ENCODE data around the gene IFRD2.

The IFRD2 gene

GRCh38 chr3:50330330-50330729 is 38.1 kb upstream of the IFRD2 start:
- H3K9me3 ChIP-seq (ENCODE audit: low read length): no peaks in the 10 kb centered on the region
- H3K27me3 ChIP-seq (ENCODE audit: insufficient read depth, low read length): no peaks in the 10 kb centered on the region
- H2AFZ ChIP-seq (ENCODE audit: low read depth, low read length): no peak overlapping the region
- no peak overlapping the region for H3K4me3 ChIP-seq (ENCODE audit: low read length)
- peaks cover 43% of the 10 kb centered on the region for H3K36me3 ChIP-seq (ENCODE audit: insufficient read depth, low read length)
- peaks cover 17% of the 10 kb centered on the region for H3K4me1 ChIP-seq (ENCODE audit: insufficient read depth, low read length)

DNA sequence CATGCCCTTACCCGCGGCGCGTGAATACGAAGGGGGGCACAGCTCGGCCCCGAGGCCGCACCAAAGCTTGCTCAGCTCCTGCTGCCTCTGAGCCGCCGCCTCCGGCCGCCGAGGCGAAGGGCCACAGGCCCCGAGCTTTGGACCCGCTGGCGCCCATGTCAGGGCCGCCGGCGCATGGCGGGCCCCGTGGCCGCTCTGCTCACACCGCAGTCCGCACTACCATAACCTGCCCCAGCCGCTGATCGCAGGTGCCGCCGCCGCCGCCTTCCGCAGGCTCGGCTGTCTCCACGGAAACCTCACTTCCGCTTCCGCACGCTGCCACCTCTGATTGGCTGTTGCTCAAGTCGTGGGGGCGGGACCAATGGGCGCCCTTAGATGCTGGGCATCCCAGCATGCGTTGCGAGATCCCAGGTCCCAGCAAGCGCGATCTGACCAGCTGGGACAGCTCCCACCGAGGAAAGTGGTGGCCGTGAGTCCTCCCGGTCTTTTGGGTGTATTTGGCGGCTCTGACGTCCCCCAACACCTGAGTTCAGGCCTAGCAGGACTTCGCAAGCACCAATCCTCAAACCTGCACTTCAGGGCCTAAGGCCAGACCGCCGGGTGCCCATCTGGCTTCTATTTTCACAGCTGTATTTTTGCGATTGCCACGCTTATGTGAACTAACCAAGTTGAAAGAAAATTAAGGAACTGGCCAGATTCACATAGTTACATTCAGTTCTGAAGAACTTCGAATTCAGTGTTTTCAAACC is 35.9 kb upstream of the IFRD2 start, which contains the start of gene TUSC2:
Gene TUSC2, minus strand, starts transcription at position 281 of the 749 bp plus-strand sequence. Its CDS starts 124 bp downstream, at position 157.
- no peaks in the 10 kb centered on the region for H3K9me3 ChIP-seq (ENCODE audit: low read length)
- H3K4me1 ChIP-seq (ENCODE audit: insufficient read depth, low read length): peaks cover 22% of the 10 kb centered on the region
- H3K27me3 ChIP-seq (ENCODE audit: insufficient read depth, low read length): no peaks in the 10 kb centered on the region
- no peak within 1 kb of the TSS for H2AFZ ChIP-seq (ENCODE audit: low read depth, low read length)
- H3K36me3 ChIP-seq (ENCODE audit: insufficient read depth, low read length): peaks cover 43% of the 10 kb centered on the region
- H3K4me3 ChIP-seq (ENCODE audit: low read length): peak within 1 kb of the TSS; percentile 79

DNA sequence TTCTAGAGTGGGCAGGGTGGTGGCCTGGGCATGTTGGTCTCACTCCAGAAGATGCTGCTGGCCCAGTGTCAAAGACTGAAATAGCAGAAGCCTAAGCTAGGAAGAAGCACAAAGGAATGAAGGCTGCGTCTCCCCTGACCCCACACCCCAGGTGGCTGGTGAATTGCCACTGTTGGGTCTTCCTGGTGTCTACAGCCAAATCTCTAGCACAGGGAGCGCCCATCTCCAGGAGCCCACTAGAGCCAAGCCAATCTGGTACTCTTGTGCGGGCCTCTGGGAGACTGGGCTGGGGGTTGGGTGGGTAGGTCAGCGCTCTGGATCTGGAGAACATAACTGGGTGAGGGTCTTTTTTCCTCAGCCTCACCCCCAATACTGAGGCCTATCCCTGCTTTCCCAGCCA is 34.9 kb upstream of the IFRD2 start:
- H3K27me3 ChIP-seq (ENCODE audit: insufficient read depth, low read length): no peaks in the 10 kb centered on the region
- peaks cover 24% of the 10 kb centered on the region for H3K4me1 ChIP-seq (ENCODE audit: insufficient read depth, low read length)
- H3K4me3 ChIP-seq (ENCODE audit: low read length): peak overlapping the region; percentile 79
- H3K9me3 ChIP-seq (ENCODE audit: low read length): no peaks in the 10 kb centered on the region
- peaks cover 40% of the 10 kb centered on the region for H3K36me3 ChIP-seq (ENCODE audit: insufficient read depth, low read length)
- H2AFZ ChIP-seq (ENCODE audit: low read depth, low read length): no peak overlapping the region

- Histone ChIP-seq H3K4me1 (ENCODE audit: insufficient read depth, low read length) (peaks cover 28% of the 10 kb centered on the region), H3K36me3 (ENCODE audit: insufficient read depth, low read length) (peaks cover 30% of the 10 kb centered on the region), H3K9me3 (ENCODE audit: low read length) (no peaks in the 10 kb centered on the region), H3K27me3 (ENCODE audit: insufficient read depth, low read length) (no peaks in the 10 kb centered on the region), H3K4me3 (ENCODE audit: low read length) (no peak overlapping the region), H2AFZ (ENCODE audit: low read depth, low read length) (no peak overlapping the region)
Observed at GRCh38 chr3:50326182-50326541, 33.9 kb upstream of the IFRD2 start.

DNA sequence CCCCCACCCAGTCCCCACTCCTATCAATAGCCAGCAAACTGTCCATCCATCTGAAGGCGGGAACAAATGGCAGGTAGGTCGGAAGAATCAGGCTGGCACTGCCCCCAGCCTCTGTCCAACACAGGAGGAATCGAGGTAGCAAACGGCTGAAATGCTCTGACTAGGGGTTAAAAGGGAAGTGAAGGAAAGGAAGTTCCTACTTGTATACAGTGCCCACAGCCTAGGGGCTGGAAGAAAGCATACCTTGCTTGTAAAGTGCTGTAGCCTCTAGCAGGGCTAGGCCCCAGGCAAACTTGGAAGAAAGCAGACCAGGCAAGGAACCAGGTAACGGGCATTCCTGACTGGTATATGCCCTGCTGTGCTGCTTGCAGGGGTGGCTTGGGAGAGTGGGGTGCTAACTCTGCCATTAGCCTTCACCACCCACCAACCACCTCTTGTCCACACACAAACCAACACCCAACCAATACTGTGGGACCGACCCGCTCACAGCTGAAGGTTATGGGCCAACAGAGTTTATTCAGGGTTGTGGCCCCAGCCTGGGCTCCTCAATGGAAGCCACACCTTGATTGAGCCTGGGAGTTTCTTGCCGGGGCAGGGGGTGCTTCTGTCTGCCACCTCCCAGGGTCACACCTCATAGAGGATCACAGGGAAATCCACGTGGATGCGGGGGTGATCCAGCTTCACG is 33.4 kb upstream of the IFRD2 start:
- Histone ChIP-seq H3K36me3 (ENCODE audit: insufficient read depth, low read length) (peaks cover 25% of the 10 kb centered on the region), H3K27me3 (ENCODE audit: insufficient read depth, low read length) (no peaks in the 10 kb centered on the region), H2AFZ (ENCODE audit: low read depth, low read length) (no peak overlapping the region), H3K9me3 (ENCODE audit: low read length) (no peaks in the 10 kb centered on the region), H3K4me1 (ENCODE audit: insufficient read depth, low read length) (peaks cover 30% of the 10 kb centered on the region), H3K4me3 (ENCODE audit: low read length) (no peak overlapping the region)

DNA sequence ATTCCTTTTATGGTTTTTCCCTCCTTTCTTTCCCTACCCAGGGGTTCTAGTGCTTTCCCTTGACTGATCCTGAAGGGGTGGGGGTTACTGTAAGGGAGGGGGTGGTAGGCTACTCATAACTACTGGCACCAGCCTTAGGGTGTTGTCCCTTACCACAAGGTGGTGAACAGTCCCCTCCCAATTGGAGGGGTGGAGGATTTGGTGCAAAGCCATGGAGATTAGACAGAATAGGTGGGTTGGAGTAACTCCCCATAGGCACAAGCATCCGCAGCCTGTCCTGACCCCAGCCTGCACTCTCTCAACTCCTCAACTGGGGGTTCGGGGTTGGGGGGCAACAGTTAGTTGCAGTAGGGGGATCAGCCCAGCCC is 32.9 kb upstream of the IFRD2 start:
- Histone ChIP-seq H3K27me3 (ENCODE audit: insufficient read depth, low read length) (no peaks in the 10 kb centered on the region), H3K4me3 (ENCODE audit: low read length) (no peak overlapping the region), H3K4me1 (ENCODE audit: insufficient read depth, low read length) (peaks cover 35% of the 10 kb centered on the region), H3K9me3 (ENCODE audit: low read length) (no peaks in the 10 kb centered on the region), H2AFZ (ENCODE audit: low read depth, low read length) (no peak overlapping the region), H3K36me3 (ENCODE audit: insufficient read depth, low read length) (peaks cover 19% of the 10 kb centered on the region)

DNA sequence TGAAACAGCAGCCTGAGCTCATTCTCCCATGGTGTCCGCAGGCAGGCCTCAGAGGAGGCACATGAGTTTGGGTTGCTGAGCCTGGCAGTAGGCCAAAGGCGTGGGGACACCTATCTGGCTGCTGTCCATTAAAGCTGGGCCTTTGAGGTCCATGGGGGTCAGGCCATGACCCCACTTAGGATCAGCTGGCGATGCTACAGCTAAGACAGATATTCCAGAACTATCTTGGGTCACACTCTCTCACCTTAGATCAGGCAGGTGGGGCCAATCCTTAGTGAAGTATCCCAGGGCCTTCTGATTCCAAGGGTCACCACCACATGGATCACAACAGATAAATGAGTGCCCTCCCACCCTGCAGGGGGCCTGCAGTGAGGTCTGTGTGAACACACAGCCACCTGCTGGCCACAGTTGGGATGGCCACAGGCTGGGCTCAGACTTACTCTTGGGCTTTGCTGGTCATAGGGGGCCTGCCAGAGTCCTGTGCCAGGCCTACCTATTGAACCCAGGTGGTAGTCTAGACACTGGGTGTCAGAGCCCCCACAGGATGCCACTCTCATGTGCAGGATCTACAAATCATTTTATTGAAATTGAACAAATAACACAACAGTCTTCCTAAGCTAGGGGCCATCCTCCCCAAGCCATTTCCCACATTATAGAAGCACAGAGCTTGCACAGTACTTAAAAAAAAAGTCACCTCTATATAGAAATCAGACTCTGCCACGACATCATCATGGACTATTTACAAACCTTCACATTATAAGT is 32.3 kb upstream of the IFRD2 start:
- Histone ChIP-seq H2AFZ (ENCODE audit: low read depth, low read length) (no peak overlapping the region), H3K36me3 (ENCODE audit: insufficient read depth, low read length) (peaks cover 19% of the 10 kb centered on the region), H3K4me1 (ENCODE audit: insufficient read depth, low read length) (peaks cover 41% of the 10 kb centered on the region), H3K27me3 (ENCODE audit: insufficient read depth, low read length) (no peaks in the 10 kb centered on the region), H3K9me3 (ENCODE audit: low read length) (no peaks in the 10 kb centered on the region), H3K4me3 (ENCODE audit: low read length) (no peak overlapping the region)

- no peak overlapping the region for H2AFZ ChIP-seq (ENCODE audit: low read depth, low read length)
- peaks cover 44% of the 10 kb centered on the region for H3K4me1 ChIP-seq (ENCODE audit: insufficient read depth, low read length)
- peaks cover 27% of the 10 kb centered on the region for H3K36me3 ChIP-seq (ENCODE audit: insufficient read depth, low read length)
- H3K4me3 ChIP-seq (ENCODE audit: low read length): no peak overlapping the region
- H3K9me3 ChIP-seq (ENCODE audit: low read length): no peaks in the 10 kb centered on the region
- H3K27me3 ChIP-seq (ENCODE audit: insufficient read depth, low read length): no peaks in the 10 kb centered on the region
Observed at GRCh38 chr3:50323614-50324199, 31.5 kb upstream of the IFRD2 start.

- H3K4me1 ChIP-seq (ENCODE audit: insufficient read depth, low read length): peaks cover 41% of the 10 kb centered on the region
- H3K27me3 ChIP-seq (ENCODE audit: insufficient read depth, low read length): no peaks in the 10 kb centered on the region
- no peak overlapping the region for H3K4me3 ChIP-seq (ENCODE audit: low read length)
- no peak overlapping the region for H2AFZ ChIP-seq (ENCODE audit: low read depth, low read length)
- H3K36me3 ChIP-seq (ENCODE audit: insufficient read depth, low read length): peaks cover 33% of the 10 kb centered on the region
- no peaks in the 10 kb centered on the region for H3K9me3 ChIP-seq (ENCODE audit: low read length)
Observed at GRCh38 chr3:50323092-50323600, 30.9 kb upstream of the IFRD2 start.

- H3K9me3 ChIP-seq (ENCODE audit: low read length): no peaks in the 10 kb centered on the region
- peak within 1 kb of the TSS; percentile 36 for H2AFZ ChIP-seq (ENCODE audit: low read depth, low read length)
- no peaks in the 10 kb centered on the region for H3K27me3 ChIP-seq (ENCODE audit: insufficient read depth, low read length)
- peak within 1 kb of the TSS; percentile 74 for H3K4me3 ChIP-seq (ENCODE audit: low read length)
- H3K4me1 ChIP-seq (ENCODE audit: insufficient read depth, low read length): peaks cover 40% of the 10 kb centered on the region
- peaks cover 37% of the 10 kb centered on the region for H3K36me3 ChIP-seq (ENCODE audit: insufficient read depth, low read length)
Observed at GRCh38 chr3:50322386-50323091, 30.3 kb upstream of the IFRD2 start, which contains the start of gene HYAL2. HYAL2 (minus strand) TSS chr3:50322745; CDS start chr3:50320489, 2,256 bp downstream.

DNA sequence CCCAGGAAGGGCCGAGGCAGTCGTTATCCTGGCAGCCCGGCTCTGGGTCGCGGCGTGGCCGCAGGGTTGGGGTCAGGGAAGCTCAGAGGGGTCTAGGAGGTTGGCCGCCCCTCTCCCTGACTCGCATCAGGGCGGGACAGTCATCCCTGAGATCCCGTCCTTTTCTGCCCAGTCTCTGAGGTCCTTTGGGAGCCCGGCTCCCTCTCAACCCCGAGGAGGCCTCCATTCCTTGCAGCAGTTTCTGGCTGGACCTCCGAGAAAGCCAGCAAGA is 29.8 kb upstream of the IFRD2 start:
- H3K4me1 ChIP-seq (ENCODE audit: insufficient read depth, low read length): peaks cover 35% of the 10 kb centered on the region
- no peaks in the 10 kb centered on the region for H3K27me3 ChIP-seq (ENCODE audit: insufficient read depth, low read length)
- H3K36me3 ChIP-seq (ENCODE audit: insufficient read depth, low read length): peaks cover 41% of the 10 kb centered on the region
- no peaks in the 10 kb centered on the region for H3K9me3 ChIP-seq (ENCODE audit: low read length)
- no peak overlapping the region for H2AFZ ChIP-seq (ENCODE audit: low read depth, low read length)
- H3K4me3 ChIP-seq (ENCODE audit: low read length): no peak overlapping the region

GRCh38 chr3:50321336-50322114 is 29.3 kb upstream of the IFRD2 start:
- Histone ChIP-seq H3K27me3 (ENCODE audit: insufficient read depth, low read length) (no peaks in the 10 kb centered on the region), H3K4me1 (ENCODE audit: insufficient read depth, low read length) (peaks cover 30% of the 10 kb centered on the region), H2AFZ (ENCODE audit: low read depth, low read length) (peak overlapping the region; percentile 36), H3K36me3 (ENCODE audit: insufficient read depth, low read length) (peaks cover 45% of the 10 kb centered on the region), H3K4me3 (ENCODE audit: low read length) (peak overlapping the region; percentile 74), H3K9me3 (ENCODE audit: low read length) (peaks cover under 1% of the 10 kb centered on the region)

Data from neuron (in vitro differentiated cells).